Gastroesophageal sphincter (tissue), 4 donors: ENCODE measurements around the gene GHRH. TPM values are rescaled to one million over a fixed set of nuclear protein-coding genes. Genes with fewer than 3 reads are reported as not detected.
A peak's percentile ranks its signal among the peaks of the same experiment; 100 is the strongest.

Experiments
- ATAC-seq: fragments of 150-250 bp; one replicate; pipeline ENCODE4 v1.9.1; 2016; ENCODE audit warnings: mild to moderate bottlenecking, moderate library complexity
- H3K27ac ChIP-seq, 4 donors: fragments of 200-600 bp; sonication (generic) in 3 of 4; 1 replicate in 3 of 4; 2 replicates in 1 of 4; pipeline ENCODE4 v1.5.1; 2016 to 2019
- H3K27me3 ChIP-seq: fragments of 200-600 bp; sonication (generic); one replicate; pipeline ENCODE4 v1.5.1; 2019
- H3K36me3 ChIP-seq, 2 donors: fragments of 200-600 bp; sonication (generic); one replicate each; pipeline ENCODE4 v1.5.1; 2019; ENCODE audit warnings: control low read depth in 1 of 2
- H3K4me1 ChIP-seq, 3 donors: fragments of 200-600 bp; sonication (generic); 1 replicate in 2 of 3; 2 replicates in 1 of 3; pipeline ENCODE4 v1.5.1; 2016 to 2019; ENCODE audit warnings: control low read depth in 2 of 3
- H3K4me3 ChIP-seq, 2 donors: fragments of 200-600 bp; sonication (generic); one replicate each; pipeline ENCODE4 v1.5.1; 2019; ENCODE audit warnings: mild to moderate bottlenecking in 1 of 2, moderate library complexity in 1 of 2
- H3K9me3 ChIP-seq, 3 donors: fragments of 200-600 bp; sonication (generic); one replicate each; pipeline ENCODE4 v1.5.1; 2017 to 2019; ENCODE audit warnings: control low read depth in 2 of 3
- CTCF ChIP-seq, 4 experiments: fragments of 200-600 bp in 2 of 4; fragments of 450-650 bp in 2 of 4; sonication (generic) in 1 of 4; IDR thresholded peaks; one replicate each; pipeline ENCODE4 v1.5.1; 2017 to 2019; ENCODE audit warnings: antibody characterized with exemption in 4 of 4, mild to moderate bottlenecking in 2 of 4, moderate library complexity in 2 of 4
- EP300 ChIP-seq: sonication (generic); formaldehyde crosslinking; IDR thresholded peaks from one replicate; pipeline ENCODE4 v1.6.1; 2017; ENCODE audit warnings: antibody characterized with exemption, mild to moderate bottlenecking
- POLR2A ChIP-seq, 2 donors: fragments of 450-650 bp; IDR thresholded peaks; one replicate each; pipeline ENCODE4 v1.6.1; 2017; ENCODE audit warnings: antibody characterized with exemption in 2 of 2, mild to moderate bottlenecking in 2 of 2, moderate library complexity in 1 of 2
- POLR2AphosphoS5 ChIP-seq: sonication (generic); formaldehyde crosslinking; IDR thresholded peaks from one replicate; pipeline ENCODE4 v1.6.1; 2017; ENCODE audit warnings: antibody characterized with exemption
- WGBS, 2 donors: methylation state at CpG; one replicate each; pipeline ENCODE4 v1.1.5; 2018; ENCODE audit warnings: low coverage in 1 of 2; 5-methylcytosine and 5-hydroxymethylcytosine counted together
- total RNA-seq, 4 donors: library from RNA; depleted of rRNA; stranded (reverse); fragments of >200 nt; gene quantifications; one replicate each; pipeline ENCODE4 v1.1.0, GENCODE V29; 2016

GHRH gene
- not detected for total RNA-seq

- TF ChIP-seq POLR2A (IDR thresholded peaks at IDR 0.05) (no peak), EP300 (no peak), CTCF (IDR thresholded peaks at IDR 0.05) (no peak), POLR2AphosphoS5 (no peak)
- Histone ChIP-seq H3K36me3 (no peaks in the 10 kb centered on the region), H3K4me3 (no peak within 1 kb of the TSS), H3K27me3 (peaks cover 8% of the 10 kb centered on the region), H3K9me3 (no peaks in the 10 kb centered on the region), H3K27ac (no peak within 1 kb of the TSS), H3K4me1 (no peaks in the 10 kb centered on the region)
- WGBS, 2 donors: 76% methylated on average over 4 of the region's 9 CpGs; no CpG with 5 or more reads in 1 of the 2 donors
- ATAC-seq: no peak
Measured at GRCh38 chr20:37261714-37262113, at the start of gene GHRH. TSS of gene GHRH (minus strand) at chr20:37261814. CDS start at chr20:37256889, 4,925 bp downstream.

GRCh38 chr20:37310951-37311350 is 49.3 kb upstream of the GHRH start:
- no peak for TF ChIP-seq CTCF (IDR thresholded peaks at IDR 0.05)
- TF ChIP-seq POLR2AphosphoS5: no peak
- TF ChIP-seq EP300: no peak
- TF ChIP-seq POLR2A (IDR thresholded peaks at IDR 0.05): no peak
- Histone ChIP-seq H3K27ac (no peak overlapping the region), H3K27me3 (no peaks in the 10 kb centered on the region), H3K4me3 (no peak overlapping the region), H3K4me1 (peaks cover 0 to 88% (median 18%) of the 10 kb centered on the region in 3 donors), H3K36me3 (peaks cover 0 to 47% of the 10 kb centered on the region in 2 donors), H3K9me3 (no peaks in the 10 kb centered on the region)
- no peak for ATAC-seq
- 80 to 94% methylated on average over 1 to 5 of the region's 11 CpGs for WGBS, 2 donors

- TF ChIP-seq EP300 (no peak), POLR2A (IDR thresholded peaks at IDR 0.05) (no peak), POLR2AphosphoS5 (no peak), CTCF (IDR thresholded peaks at IDR 0.05) (no peak)
- 70 to 84% methylated on average over 7 to 15 of the region's 16 CpGs for WGBS, 2 donors
- no peak overlapping the region for H3K4me3 ChIP-seq
- no peaks in the 10 kb centered on the region for H3K9me3 ChIP-seq
- no peak for ATAC-seq
- H3K4me1 ChIP-seq: peaks cover 0 to 88% (median 12%) of the 10 kb centered on the region in 3 donors
- peak overlapping the region in 1 of 4 donors; percentile 4 for H3K27ac ChIP-seq
- H3K27me3 ChIP-seq: no peaks in the 10 kb centered on the region
- H3K36me3 ChIP-seq: peaks cover 0 to 49% of the 10 kb centered on the region in 2 donors
Measured at GRCh38 chr20:37309936-37310590, 48.4 kb upstream of the GHRH start.

- Histone ChIP-seq H3K4me1 (peaks cover 0 to 88% (median 6%) of the 10 kb centered on the region in 3 donors), H3K36me3 (peaks cover 0 to 57% of the 10 kb centered on the region in 2 donors), H3K27me3 (no peaks in the 10 kb centered on the region), H3K4me3 (no peak overlapping the region), H3K27ac (no peak overlapping the region), H3K9me3 (no peaks in the 10 kb centered on the region)
- no CpG with 5 or more reads among the region's 6 CpGs for WGBS, 2 donors
- TF ChIP-seq POLR2AphosphoS5: no peak
- no peak for TF ChIP-seq CTCF (IDR thresholded peaks at IDR 0.05)
- TF ChIP-seq EP300: no peak
- no peak for TF ChIP-seq POLR2A (IDR thresholded peaks at IDR 0.05)
- no peak for ATAC-seq
Measured at GRCh38 chr20:37309290-37309689, 47.7 kb upstream of the GHRH start.
